Liver (tissue), 9 donors: ENCODE data around the gene AOAH. TPM values are rescaled to one million over a fixed set of nuclear protein-coding genes. Genes with fewer than 3 reads are reported as not detected.

ENCODE experiments used
- DNase-seq: peaks from one replicate; pipeline ENCODE4 v3.0.0-alpha.2; 2017; ENCODE audit warnings: low spot score
- H3K27ac ChIP-seq, 2 donors: one replicate each; pipeline ENCODE4 v1.7.0; 2013; ENCODE audit warnings: inconsistent platforms in 2 of 2, low read length in 2 of 2, control low read depth in 1 of 2, low read depth in 1 of 2, mild to moderate bottlenecking in 1 of 2
- H3K27me3 ChIP-seq, 4 donors: one replicate each; pipeline versions ENCODE4 v1.6.1 to v1.7.0; 2013; ENCODE audit warnings: low read length in 3 of 4, inconsistent platforms in 1 of 4, mild to moderate bottlenecking in 1 of 4, moderate library complexity in 1 of 4; ENCODE audit not compliant: control insufficient read depth in 4 of 4, insufficient read depth in 4 of 4
- H3K36me3 ChIP-seq, 4 donors: one replicate each; pipeline versions ENCODE4 v1.6.1 to v1.7.0; 2013; ENCODE audit warnings: low read length in 3 of 4, mild to moderate bottlenecking in 3 of 4, low read depth in 1 of 4, moderate library complexity in 1 of 4; ENCODE audit not compliant: control insufficient read depth in 4 of 4, insufficient read depth in 3 of 4
- H3K4me1 ChIP-seq, 4 donors: one replicate each; pipeline versions ENCODE4 v1.6.1 to v1.7.0; 2013; ENCODE audit warnings: low read length in 3 of 4, mild to moderate bottlenecking in 3 of 4, moderate library complexity in 1 of 4; ENCODE audit not compliant: control insufficient read depth in 4 of 4, insufficient read depth in 4 of 4
- H3K4me3 ChIP-seq, 3 donors: one replicate each; pipeline versions ENCODE4 v1.6.1 to v1.7.0; 2013; ENCODE audit warnings: low read length in 3 of 3, control low read depth in 1 of 3, low read depth in 1 of 3, mild to moderate bottlenecking in 1 of 3
- H3K9ac ChIP-seq, 2 donors: one replicate each; pipeline ENCODE4 v1.7.0; 2013; ENCODE audit warnings: low read length in 2 of 2, mild to moderate bottlenecking in 2 of 2, moderate library complexity in 2 of 2, control low read depth in 1 of 2, low read depth in 1 of 2
- H3K9me3 ChIP-seq, 4 donors: one replicate each; pipeline versions ENCODE4 v1.6.1 to v1.7.0; 2013; ENCODE audit warnings: low read length in 3 of 4; ENCODE audit not compliant: control insufficient read depth in 4 of 4
- ATF3 ChIP-seq: IDR thresholded peaks from 2 replicates; pipeline ENCODE4 v1.6.1; 2016; ENCODE audit warnings: antibody characterized with exemption
- EGR1 ChIP-seq, 2 donors: IDR thresholded peaks; 2 replicates each; pipeline ENCODE4 v1.6.1; 2016 to 2018; ENCODE audit warnings: antibody characterized with exemption in 2 of 2, low read depth in 2 of 2
- FOXA1 ChIP-seq: IDR thresholded peaks from 2 replicates; pipeline ENCODE4 v1.6.1; 2016; ENCODE audit warnings: antibody characterized with exemption
- GABPA ChIP-seq, 2 donors: IDR thresholded peaks in 1 of 2; conservative IDR thresholded peaks in 1 of 2; 2 replicates each; pipeline ENCODE4 v1.6.1; 2016; ENCODE audit warnings: antibody characterized with exemption in 2 of 2, mild to moderate bottlenecking in 1 of 2, moderate library complexity in 1 of 2
- HNF4A ChIP-seq, 2 donors: conservative IDR thresholded peaks; 2 replicates each; pipeline ENCODE4 v1.6.1; 2016; ENCODE audit warnings: antibody characterized with exemption in 2 of 2, mild to moderate bottlenecking in 2 of 2
- HNF4G ChIP-seq: IDR thresholded peaks from 2 replicates; pipeline ENCODE4 v1.6.1; 2016; ENCODE audit warnings: antibody characterized with exemption
- JUND ChIP-seq, 2 donors: IDR thresholded peaks; 2 replicates each; pipeline ENCODE4 v1.6.1; 2016; ENCODE audit warnings: antibody characterized with exemption in 2 of 2
- NR2F2 ChIP-seq: IDR thresholded peaks from 2 replicates; pipeline ENCODE4 v1.6.1; 2016; ENCODE audit warnings: antibody characterized with exemption
- REST ChIP-seq: IDR thresholded peaks from 2 replicates; pipeline ENCODE4 v1.6.1; 2016; ENCODE audit warnings: antibody characterized with exemption, mild to moderate bottlenecking
- RXRA ChIP-seq, 2 donors: IDR thresholded peaks; 2 replicates each; pipeline ENCODE4 v1.6.1; 2017 to 2018; ENCODE audit warnings: antibody characterized with exemption in 2 of 2, mild to moderate bottlenecking in 1 of 2
- SP1 ChIP-seq: IDR thresholded peaks from 2 replicates; pipeline ENCODE4 v1.6.1; 2018; ENCODE audit warnings: antibody characterized with exemption, mild to moderate bottlenecking
- TAF1 ChIP-seq: conservative IDR thresholded peaks from 2 replicates; pipeline ENCODE4 v1.6.1; 2016; ENCODE audit warnings: antibody characterized with exemption, mild to moderate bottlenecking
- YY1 ChIP-seq: IDR thresholded peaks from 2 replicates; pipeline ENCODE4 v1.6.1; 2016; ENCODE audit warnings: antibody characterized with exemption, mild to moderate bottlenecking
- ZBTB33 ChIP-seq: IDR thresholded peaks from 2 replicates; pipeline ENCODE4 v1.6.1; 2016; ENCODE audit warnings: antibody characterized with exemption
- WGBS: extraction: QIAGEN DNeasy Blood & Tissue Kit; methylation state at CpG from one replicate; pipeline ENCODE4 v1.1.7; 2013; 5-methylcytosine and 5-hydroxymethylcytosine counted together
- polyA plus RNA-seq, 2 donors: library from polyadenylated mRNA; stranded (reverse) in 1 of 2; unstranded in 1 of 2; fragments of 200-250 nt in 1 of 2; fragments of >200 nt in 1 of 2; fragmentation: Nextera tagmentation in 1 of 2; extraction: Ambion mirVana in 1 of 2; gene quantifications; one replicate each; pipeline versions ENCODE4 v1.2.1 to v1.2.3, GENCODE V29; 2013 to 2015
- total RNA-seq, 2 donors: library from RNA; depleted of rRNA; stranded (reverse); fragments of >200 nt; gene quantifications; one replicate each; pipeline ENCODE4 v1.2.3, GENCODE V29; 2014
- donor health status: healthy.
- donor health status: healthy.
- donor health status: healthy.
- donor health status: healthy.
- donor health status: healthy.

Gene AOAH
- total and polyA plus RNA-seq, 4 donors = 2.4 to 26.7 (median 5.8) TPM

- Histone ChIP-seq H3K9ac (no peak overlapping the region), H3K4me3 (no peak overlapping the region), H3K4me1 (no peaks in the 10 kb centered on the region), H3K27ac (no peak overlapping the region), H3K27me3 (no peaks in the 10 kb centered on the region), H3K36me3 (no peaks in the 10 kb centered on the region), H3K9me3 (no peaks in the 10 kb centered on the region)
- DNase-seq = no peak
- WGBS = 85% methylated on average over 9 of the region's 9 CpGs
- no peak for TF ChIP-seq GABPA (IDR thresholded peaks at IDR 0.05 in 1 of 2, conservative IDR thresholded peaks at IDR 0.05 in 1 of 2)
- no peak for TF ChIP-seq EGR1 (IDR thresholded peaks at IDR 0.05; ENCODE audit: low read depth in 2 of 2)
These were observed 214.3 kb downstream of the AOAH start for GRCh38 chr7:36509962-36510361.

- Histone ChIP-seq H3K4me1 (no peaks in the 10 kb centered on the region), H3K9ac (no peak overlapping the region), H3K27me3 (no peaks in the 10 kb centered on the region), H3K27ac (no peak overlapping the region), H3K36me3 (no peaks in the 10 kb centered on the region), H3K9me3 (no peaks in the 10 kb centered on the region), H3K4me3 (no peak overlapping the region)
- TF ChIP-seq REST (no peak), YY1 (no peak), FOXA1 (no peak), RXRA (IDR thresholded peaks at IDR 0.05) (no peak), HNF4G (no peak), ZBTB33 (no peak), JUND (IDR thresholded peaks at IDR 0.05) (no peak), ATF3 (no peak), HNF4A (conservative IDR thresholded peaks at IDR 0.05) (no peak), NR2F2 (no peak), SP1 (no peak), EGR1 (IDR thresholded peaks at IDR 0.05; ENCODE audit: low read depth in 2 of 2) (no peak), TAF1 (no peak)
- 79% methylated on average over 9 of the region's 9 CpGs for WGBS
- DNase-seq = no peak
These were observed 216.5 kb downstream of the AOAH start for GRCh38 chr7:36507475-36508440.
